Skin epidermis (tissue), 12 donors: Measurements from ENCODE around the gene CHCHD1.
"Not testable (repeated sequence)": the region's sequence is repeated elsewhere in the genome, so short reads cannot be mapped to it uniquely, and the experiment has no call there.

ENCODE experiments used
- H3K27ac ChIP-seq, 21 experiments: fragments of 200-600 bp; sonication (generic) in 11 of 21; one replicate each; pipeline ENCODE4 v1.5.0; 2020; ENCODE audit warnings: mild to moderate bottlenecking in 3 of 21, inconsistent platforms in 2 of 21, moderate library complexity in 2 of 21
- H3K4me3 ChIP-seq, 7 experiments: fragments of 200-600 bp; sonication (generic) in 2 of 7; one replicate each; pipeline ENCODE4 v1.5.0; 2020; ENCODE audit warnings: inconsistent platforms in 2 of 7, mild to moderate bottlenecking in 2 of 7, moderate library complexity in 1 of 7

Gene CHCHD1

GRCh38 chr10:73788864-73789658 is 7.2 kb downstream of the CHCHD1 start:
- Histone ChIP-seq H3K4me3 (no peak overlapping the region), H3K27ac (no peak overlapping the region)

GRCh38 chr10:73789659-73790055 is 7.8 kb downstream of the CHCHD1 start:
- no peak overlapping the region for H3K4me3 ChIP-seq
- H3K27ac ChIP-seq, result no peak overlapping the region

GRCh38 chr10:73790886-73791625 is 9.2 kb downstream of the CHCHD1 start:
- Histone ChIP-seq H3K27ac (no peak overlapping the region), H3K4me3 (no peak overlapping the region)

- H3K27ac ChIP-seq, result no peak overlapping the region
- H3K4me3 ChIP-seq, result no peak overlapping the region
Observed at GRCh38 chr10:73791871-73792400, 10.1 kb downstream of the CHCHD1 start.

DNA sequence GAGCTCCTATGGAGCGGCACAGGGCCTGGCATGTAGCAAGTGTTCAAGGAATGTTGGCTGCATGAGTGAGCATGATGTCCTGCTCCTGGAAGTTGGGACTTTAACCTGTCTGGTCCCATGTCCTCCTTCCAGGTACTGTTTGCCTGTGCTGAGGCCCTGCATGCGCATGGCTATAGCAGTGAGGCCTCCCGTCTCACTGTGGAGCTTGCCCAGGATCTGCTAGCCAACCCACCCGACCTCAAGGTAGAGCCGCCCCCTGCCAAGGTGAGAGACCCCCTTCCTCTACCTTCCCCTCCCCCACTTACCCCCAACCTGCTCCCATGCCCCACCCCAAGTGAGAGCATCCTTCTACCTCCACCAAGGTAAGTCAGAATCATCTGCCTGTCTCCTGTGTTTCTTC is 11.6 kb downstream of the CHCHD1 start:
- Histone ChIP-seq H3K4me3 (no peak overlapping the region), H3K27ac (no peak overlapping the region)

- not testable (repeated sequence) for H3K4me3 ChIP-seq, H3K27ac ChIP-seq
Observed at GRCh38 chr10:73795491-73795890, 13.6 kb downstream of the CHCHD1 start.

DNA sequence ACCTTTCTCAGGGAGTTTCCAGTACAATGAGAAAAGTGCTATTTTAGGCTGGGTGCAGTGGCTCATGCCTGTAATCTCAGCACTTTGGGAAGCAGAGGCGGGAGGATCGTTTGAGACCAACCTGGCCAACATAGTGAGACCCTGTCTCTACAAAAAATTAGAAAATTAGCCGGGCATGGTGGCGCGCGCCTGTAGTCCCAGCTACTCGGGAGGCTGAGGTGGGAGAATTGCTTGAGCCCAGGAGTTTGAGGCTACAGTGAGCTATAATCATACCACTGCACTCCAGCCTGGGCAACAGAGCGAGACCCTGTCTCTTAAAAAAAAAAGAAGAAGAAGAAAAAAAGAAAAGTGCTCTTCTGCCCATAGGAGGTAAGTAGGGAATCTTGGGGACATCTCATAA is 14.2 kb downstream of the CHCHD1 start:
- H3K27ac ChIP-seq, H3K4me3 ChIP-seq: not testable (repeated sequence)

- Histone ChIP-seq H3K4me3 (no peak overlapping the region), H3K27ac (no peak overlapping the region)
Observed at GRCh38 chr10:73796766-73797165, 14.9 kb downstream of the CHCHD1 start.

DNA sequence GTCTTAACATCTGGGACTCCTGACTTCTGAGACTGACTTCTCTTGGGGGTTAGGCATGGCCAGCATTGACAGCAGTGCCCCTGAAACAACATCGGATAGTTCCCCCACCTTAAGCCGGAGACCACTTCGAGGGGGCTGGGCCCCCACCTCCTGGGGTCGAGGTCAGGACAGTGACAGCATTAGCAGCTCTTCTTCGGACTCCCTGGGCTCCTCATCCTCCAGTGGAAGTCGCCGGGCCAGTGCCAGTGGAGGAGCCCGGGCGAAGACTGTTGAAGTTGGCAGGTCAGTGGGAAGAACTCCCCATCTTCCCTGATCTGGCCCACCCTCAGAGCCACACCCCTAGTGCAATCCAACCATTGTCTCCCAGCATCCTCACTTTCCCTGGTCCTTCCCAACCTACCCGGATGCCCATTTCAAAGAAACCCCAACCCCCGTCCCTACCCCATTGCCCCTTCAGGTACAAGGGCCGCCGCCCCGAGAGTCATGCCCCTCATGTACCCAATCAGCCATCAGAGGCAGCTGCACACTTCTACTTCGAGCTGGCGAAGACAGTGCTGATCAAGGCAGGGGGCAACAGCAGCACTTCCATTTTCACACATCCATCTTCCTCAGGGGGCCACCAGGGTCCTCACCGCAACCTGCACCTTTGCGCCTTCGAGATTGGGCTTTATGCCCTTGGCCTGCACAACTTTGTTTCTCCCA is 15.6 kb downstream of the CHCHD1 start:
- Histone ChIP-seq H3K27ac (no peak overlapping the region), H3K4me3 (no peak overlapping the region)

DNA sequence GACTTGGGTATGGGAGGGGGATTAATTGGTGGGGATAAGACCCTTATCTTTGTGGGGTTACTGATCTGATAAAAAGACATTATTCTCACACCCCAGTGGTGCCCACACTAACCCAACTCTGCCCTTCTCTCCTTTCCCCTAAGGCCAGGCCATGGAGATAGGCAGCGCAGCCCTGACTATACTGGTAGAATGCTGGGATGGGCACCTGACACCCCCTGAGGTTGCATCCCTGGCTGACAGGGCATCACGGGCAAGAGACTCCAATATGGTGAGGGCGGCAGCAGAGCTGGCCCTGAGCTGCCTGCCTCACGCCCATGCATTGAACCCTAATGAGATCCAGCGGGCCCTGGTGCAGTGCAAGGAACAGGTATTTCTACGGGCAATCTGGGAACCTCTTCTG is 16.2 kb downstream of the CHCHD1 start:
- Histone ChIP-seq H3K27ac (no peak overlapping the region), H3K4me3 (no peak overlapping the region)

DNA sequence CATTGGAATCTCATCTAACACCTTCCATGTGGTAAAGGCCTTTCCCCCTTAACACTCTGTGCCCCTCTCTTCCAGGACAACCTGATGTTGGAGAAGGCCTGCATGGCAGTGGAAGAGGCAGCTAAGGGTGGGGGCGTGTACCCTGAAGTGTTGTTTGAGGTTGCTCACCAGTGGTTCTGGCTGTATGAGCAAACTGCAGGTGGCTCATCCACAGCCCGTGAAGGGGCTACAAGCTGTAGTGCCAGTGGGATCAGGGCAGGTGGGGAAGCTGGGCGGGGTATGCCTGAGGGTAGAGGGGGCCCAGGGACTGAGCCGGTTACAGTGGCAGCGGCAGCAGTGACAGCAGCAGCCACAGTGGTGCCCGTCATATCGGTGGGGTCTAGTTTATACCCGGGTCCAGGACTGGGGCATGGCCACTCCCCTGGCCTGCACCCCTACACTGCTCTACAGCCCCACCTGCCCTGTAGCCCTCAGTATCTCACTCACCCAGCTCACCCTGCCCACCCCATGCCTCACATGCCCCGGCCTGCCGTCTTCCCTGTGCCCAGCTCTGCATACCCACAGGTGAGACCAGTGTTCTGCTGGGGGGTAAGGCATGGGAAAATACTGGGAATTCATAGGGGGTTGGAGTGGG is 17.2 kb downstream of the CHCHD1 start:
- Histone ChIP-seq H3K4me3 (no peak overlapping the region), H3K27ac (peak overlapping the region in 1 of 21 experiments; percentile 25)

DNA sequence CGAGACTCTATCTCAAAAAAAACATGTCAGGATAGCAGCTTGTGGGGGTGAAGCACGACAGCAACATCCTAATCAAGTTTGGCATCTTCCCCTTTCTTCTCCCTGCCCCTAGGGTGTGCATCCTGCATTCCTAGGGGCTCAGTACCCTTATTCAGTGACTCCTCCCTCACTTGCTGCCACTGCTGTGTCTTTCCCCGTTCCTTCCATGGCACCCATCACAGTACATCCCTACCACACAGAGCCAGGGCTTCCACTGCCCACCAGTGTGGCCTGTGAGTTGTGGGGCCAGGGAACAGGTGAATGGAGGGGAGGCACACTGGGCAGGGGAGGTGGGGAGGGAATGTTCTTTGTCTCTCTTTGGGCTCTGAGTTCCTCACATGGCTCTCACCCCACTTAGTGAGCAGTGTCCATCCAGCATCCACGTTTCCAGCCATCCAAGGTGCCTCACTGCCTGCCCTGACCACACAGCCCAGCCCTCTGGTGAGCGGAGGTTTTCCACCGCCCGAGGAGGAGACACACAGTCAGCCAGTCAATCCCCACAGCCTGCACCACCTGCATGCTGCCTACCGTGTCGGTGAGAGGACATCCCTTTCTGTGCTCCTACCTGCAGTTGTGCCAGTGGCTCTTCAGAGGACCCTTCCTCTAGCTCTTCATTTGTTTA is 18.2 kb downstream of the CHCHD1 start:
- peak overlapping the region in 1 of 21 experiments; percentile 25 for H3K27ac ChIP-seq
- no peak overlapping the region for H3K4me3 ChIP-seq

DNA sequence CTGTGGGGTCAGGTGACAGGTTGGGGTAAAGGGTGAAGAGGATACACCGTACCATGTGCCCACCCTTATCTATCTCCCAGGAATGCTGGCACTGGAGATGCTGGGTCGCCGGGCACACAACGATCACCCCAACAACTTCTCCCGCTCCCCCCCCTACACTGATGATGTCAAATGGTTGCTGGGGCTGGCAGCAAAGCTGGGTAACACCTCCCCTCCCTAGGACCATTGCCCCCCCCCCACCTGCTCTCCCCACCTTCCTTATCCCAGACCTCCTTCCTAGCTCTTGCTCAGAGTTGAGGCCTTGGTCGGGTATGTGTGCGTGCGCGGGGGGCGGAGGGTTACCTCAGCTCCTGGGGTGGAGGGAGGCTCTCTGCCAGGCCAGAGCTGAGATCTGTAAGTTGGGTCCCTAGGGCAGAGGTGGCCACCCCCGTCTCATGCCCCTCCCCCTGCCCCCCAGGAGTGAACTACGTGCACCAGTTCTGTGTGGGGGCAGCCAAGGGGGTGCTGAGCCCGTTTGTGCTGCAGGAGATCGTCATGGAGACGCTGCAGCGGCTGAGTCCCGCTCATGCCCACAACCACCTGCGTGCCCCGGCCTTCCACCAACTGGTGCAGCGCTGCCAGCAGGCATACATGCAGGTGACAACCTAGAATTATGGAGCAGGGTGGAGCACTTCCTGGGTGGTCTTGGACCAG is 18.9 kb downstream of the CHCHD1 start:
- no peak overlapping the region for H3K27ac ChIP-seq
- H3K4me3 ChIP-seq, result no peak overlapping the region

DNA sequence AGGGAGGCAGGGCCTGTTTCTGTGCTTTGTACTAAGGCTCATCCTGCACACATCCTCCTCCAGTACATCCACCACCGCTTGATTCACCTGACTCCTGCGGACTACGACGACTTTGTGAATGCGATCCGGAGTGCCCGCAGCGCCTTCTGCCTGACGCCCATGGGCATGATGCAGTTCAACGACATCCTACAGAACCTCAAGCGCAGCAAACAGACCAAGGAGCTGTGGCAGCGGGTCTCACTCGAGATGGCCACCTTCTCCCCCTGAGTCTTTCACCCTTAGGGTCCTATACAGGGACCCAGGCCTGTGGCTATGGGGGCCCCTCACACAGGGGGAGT is 19.4 kb downstream of the CHCHD1 start:
- Histone ChIP-seq H3K27ac (no peak overlapping the region), H3K4me3 (no peak overlapping the region)

- Histone ChIP-seq H3K27ac (peak overlapping the region in 15 of 21 experiments; percentile 4 to 69 (median 27)), H3K4me3 (no peak overlapping the region)
Observed at GRCh38 chr10:73802276-73802991, 20.6 kb downstream of the CHCHD1 start.

DNA sequence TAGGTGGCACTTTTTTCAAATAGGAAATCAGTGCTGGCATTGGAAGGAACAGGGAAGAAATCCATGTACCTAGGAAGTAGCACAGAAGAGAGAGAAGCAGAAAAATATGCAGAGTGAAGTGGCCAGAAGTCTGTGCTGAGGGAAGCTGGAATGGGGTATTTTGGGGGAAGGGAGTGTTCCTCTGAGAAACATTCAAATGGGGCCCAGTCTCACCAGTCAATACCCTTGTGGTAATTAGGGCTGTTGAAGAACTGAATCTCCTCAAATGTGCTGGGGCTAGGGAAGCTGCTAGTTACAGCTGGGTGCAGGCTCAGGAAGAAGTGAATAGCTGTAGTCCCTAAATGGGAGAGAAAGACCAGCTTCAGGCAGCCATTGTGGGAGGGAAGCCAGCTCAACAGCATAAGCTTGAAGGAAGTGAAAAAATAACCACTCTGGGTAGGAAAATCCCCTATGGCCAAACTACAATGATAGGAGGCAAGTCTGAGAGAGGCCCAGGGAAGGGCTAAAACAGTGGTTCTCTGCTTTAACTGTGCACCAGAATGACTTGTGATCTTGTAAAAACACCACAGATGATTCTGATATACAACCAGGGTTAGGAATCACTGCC is 21.9 kb downstream of the CHCHD1 start:
- H3K27ac ChIP-seq, result peak overlapping the region in 9 of 21 experiments; percentile 5 to 69 (median 37)
- no peak overlapping the region for H3K4me3 ChIP-seq

DNA sequence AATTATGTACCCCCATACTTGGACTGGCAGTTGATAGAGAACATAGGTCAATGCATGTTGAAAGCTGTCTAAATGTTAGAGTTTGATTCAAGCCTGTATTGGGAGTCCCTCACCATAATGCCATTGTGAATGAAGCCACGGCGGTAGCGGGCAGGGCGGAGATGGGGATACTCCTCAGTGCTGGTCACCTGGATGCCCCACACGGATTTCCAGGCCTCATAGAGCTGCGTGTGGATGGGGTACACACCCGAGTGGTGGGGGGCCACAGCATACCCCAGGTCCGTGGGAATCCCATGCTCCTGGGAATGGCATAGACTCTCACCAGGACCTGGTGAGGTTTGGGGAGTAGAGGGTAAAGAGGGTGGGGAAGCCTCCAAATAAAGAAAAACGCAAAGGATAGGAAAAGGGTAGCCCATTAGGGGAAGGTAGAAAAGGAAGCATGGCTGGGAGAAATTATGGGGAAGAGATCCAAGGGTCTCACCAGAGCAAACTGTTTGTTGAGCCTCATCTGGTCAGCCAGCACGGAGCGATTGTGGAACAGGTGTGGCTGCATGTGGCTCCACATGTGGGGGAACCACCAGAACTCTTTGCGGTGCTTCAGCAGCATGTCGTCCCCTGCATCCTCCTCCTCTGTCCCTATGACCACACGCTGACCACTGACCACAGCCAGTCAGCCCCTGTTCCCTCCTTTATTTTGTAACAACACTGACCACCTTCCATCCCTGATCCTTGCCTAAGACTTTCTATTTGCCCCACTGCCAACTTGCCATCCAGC is 24.5 kb downstream of the CHCHD1 start:
- peak overlapping the region in 4 of 21 experiments; percentile 2 to 21 (median 18) for H3K27ac ChIP-seq

More for the DNA sequence above, 24.5 kb downstream of the CHCHD1 start:
- H3K4me3 ChIP-seq, result no peak overlapping the region
